ENCODE data around the gene ANKRD34B. TPM values are rescaled to one million over a fixed set of nuclear protein-coding genes. Genes with fewer than 3 reads are reported as not detected.

Gene ANKRD34B
- total RNA-seq, 4 donors from 2014 or later: not detected

GRCh38 chr5:80577707-80578106 lies 7.6 kb upstream of the ANKRD34B start:
- Histone ChIP-seq H3K4me3 (no peak overlapping the region), H3K36me3 (no peaks in the 10 kb centered on the region), H3K27ac (no peak overlapping the region), H3K27me3 (peaks cover 14% of the 10 kb centered on the region), H3K9me3 (no peaks in the 10 kb centered on the region), H3K4me1 (no peaks in the 10 kb centered on the region)
- WGBS, 2 donors (ENCODE audit: low coverage in 1 of 2): 33 to 71% methylated on average over 1 to 5 of the region's 5 CpGs
- no peak for ATAC-seq
- no peak for TF ChIP-seq EP300 (IDR thresholded peaks at IDR 0.05)
- TF ChIP-seq CTCF (IDR thresholded peaks at IDR 0.05): no peak
- TF ChIP-seq POLR2A (IDR thresholded peaks at IDR 0.05): no peak
- TF ChIP-seq POLR2AphosphoS5 (IDR thresholded peaks at IDR 0.05): no peak

- Histone ChIP-seq H3K27me3 (peaks cover 24% of the 10 kb centered on the region), H3K4me1 (no peaks in the 10 kb centered on the region), H3K9me3 (no peaks in the 10 kb centered on the region), H3K4me3 (no peak overlapping the region), H3K27ac (no peak overlapping the region), H3K36me3 (no peaks in the 10 kb centered on the region)
- ATAC-seq: no peak
- WGBS, 2 donors (ENCODE audit: low coverage in 1 of 2): 71 to 80% methylated on average over 1 to 4 of the region's 5 CpGs
- TF ChIP-seq EP300 (IDR thresholded peaks at IDR 0.05) (no peak), CTCF (IDR thresholded peaks at IDR 0.05) (no peak), POLR2A (IDR thresholded peaks at IDR 0.05) (no peak), POLR2AphosphoS5 (IDR thresholded peaks at IDR 0.05) (no peak)
Observed at GRCh38 chr5:80576383-80576782, 6.3 kb upstream of the ANKRD34B start.

- no peak overlapping the region for H3K4me3 ChIP-seq
- ATAC-seq: no peak
- no peaks in the 10 kb centered on the region for H3K9me3 ChIP-seq
- WGBS, 2 donors (ENCODE audit: low coverage in 1 of 2): 79 to 80% methylated on average over 1 to 2 of the region's 3 CpGs
- peaks cover 57% of the 10 kb centered on the region for H3K27me3 ChIP-seq
- peaks cover 0 to 18% (median 8%) of the 10 kb centered on the region in 3 donors for H3K4me1 ChIP-seq
- TF ChIP-seq EP300 (IDR thresholded peaks at IDR 0.05): no peak
- H3K27ac ChIP-seq: no peak overlapping the region
- no peaks in the 10 kb centered on the region for H3K36me3 ChIP-seq
Observed at GRCh38 chr5:80573062-80573461, 3.0 kb upstream of the ANKRD34B start.

GRCh38 chr5:80569086-80569960 lies 757 bp downstream of the ANKRD34B start:
- no peak overlapping the region for H3K27ac ChIP-seq
- peaks cover 0 to 18% (median 8%) of the 10 kb centered on the region in 3 donors for H3K4me1 ChIP-seq
- H3K9me3 ChIP-seq: no peaks in the 10 kb centered on the region
- TF ChIP-seq POLR2A (IDR thresholded peaks at IDR 0.05) (no peak), POLR2AphosphoS5 (IDR thresholded peaks at IDR 0.05) (no peak), EP300 (IDR thresholded peaks at IDR 0.05) (no peak), CTCF (IDR thresholded peaks at IDR 0.05) (no peak)
- 0% methylated on average over 1 to 2 of the region's 89 CpGs for WGBS, 2 donors (ENCODE audit: low coverage in 1 of 2)
- no peak for ATAC-seq
- H3K27me3 ChIP-seq: peaks cover 72% of the 10 kb centered on the region
- peak overlapping the region in 1 of 2 donors; percentile 35 for H3K4me3 ChIP-seq
- H3K36me3 ChIP-seq: no peaks in the 10 kb centered on the region

- peaks cover 63% of the 10 kb centered on the region for H3K27me3 ChIP-seq
- no peak for ATAC-seq
- H3K4me1 ChIP-seq: peaks cover 0 to 18% (median 8%) of the 10 kb centered on the region in 3 donors
- no peaks in the 10 kb centered on the region for H3K36me3 ChIP-seq
- TF ChIP-seq POLR2A (IDR thresholded peaks at IDR 0.05) (no peak), POLR2AphosphoS5 (IDR thresholded peaks at IDR 0.05) (no peak), EP300 (IDR thresholded peaks at IDR 0.05) (no peak)
- WGBS, 2 donors (ENCODE audit: low coverage in 1 of 2): 32% methylated on average over 3 of the region's 6 CpGs; no CpG with 5 or more reads in 1 of the 2 donors
- no peak overlapping the region for H3K4me3 ChIP-seq
- no peaks in the 10 kb centered on the region for H3K9me3 ChIP-seq
- no peak overlapping the region for H3K27ac ChIP-seq
Observed at GRCh38 chr5:80568251-80568650, 1.8 kb downstream of the ANKRD34B start.
